NCI-H1694 (cell line): ENCODE measurements around the gene MAMDC4.
"Not testable (repeated sequence)": the region's sequence is repeated elsewhere in the genome, so short reads cannot be mapped to it uniquely, and the experiment has no call there.

Experiments used
- DNase-seq: peaks from one replicate; lab custom pipeline; 2025; lab: John Stamatoyannopoulos, UW

Gene MAMDC4

DNA sequence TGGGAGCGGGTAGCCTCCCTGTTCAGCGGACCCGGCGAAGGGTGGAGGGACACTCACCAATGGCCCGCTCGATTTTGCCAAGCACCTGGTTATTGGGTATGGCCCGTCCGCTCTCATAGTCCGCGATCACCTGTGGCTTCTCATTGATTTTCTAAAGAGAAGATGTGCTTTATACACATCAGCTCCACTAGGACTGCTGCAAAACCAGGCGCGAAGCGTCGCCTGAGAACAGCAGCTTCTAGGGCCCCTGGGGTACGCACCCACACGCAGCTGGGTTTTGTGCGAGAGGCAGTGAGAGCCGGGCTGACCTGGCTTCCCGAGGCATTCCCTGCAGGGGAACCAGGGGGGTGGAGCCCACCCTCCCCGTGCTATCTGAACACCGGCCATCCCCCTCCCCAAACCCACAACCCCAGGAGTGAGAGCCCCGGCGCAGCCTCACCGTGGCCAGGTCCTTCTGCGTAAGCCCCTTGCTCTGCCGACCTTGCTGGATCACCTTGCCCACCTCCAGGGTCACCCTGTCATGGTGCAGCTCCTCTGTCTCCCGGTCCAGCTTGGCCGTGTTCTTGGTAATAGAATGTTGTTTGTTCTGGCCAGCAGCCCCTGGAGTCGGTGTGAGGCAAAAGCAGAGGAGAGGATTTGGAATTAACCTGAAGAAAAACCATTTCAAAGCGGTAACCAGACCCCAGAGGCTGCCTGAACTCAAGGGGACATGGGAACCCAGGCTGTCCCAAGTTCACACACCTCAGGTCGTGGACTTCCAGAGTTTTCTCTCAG is 10.9 kb downstream of the MAMDC4 start:
- no peak for DNase-seq

DNA sequence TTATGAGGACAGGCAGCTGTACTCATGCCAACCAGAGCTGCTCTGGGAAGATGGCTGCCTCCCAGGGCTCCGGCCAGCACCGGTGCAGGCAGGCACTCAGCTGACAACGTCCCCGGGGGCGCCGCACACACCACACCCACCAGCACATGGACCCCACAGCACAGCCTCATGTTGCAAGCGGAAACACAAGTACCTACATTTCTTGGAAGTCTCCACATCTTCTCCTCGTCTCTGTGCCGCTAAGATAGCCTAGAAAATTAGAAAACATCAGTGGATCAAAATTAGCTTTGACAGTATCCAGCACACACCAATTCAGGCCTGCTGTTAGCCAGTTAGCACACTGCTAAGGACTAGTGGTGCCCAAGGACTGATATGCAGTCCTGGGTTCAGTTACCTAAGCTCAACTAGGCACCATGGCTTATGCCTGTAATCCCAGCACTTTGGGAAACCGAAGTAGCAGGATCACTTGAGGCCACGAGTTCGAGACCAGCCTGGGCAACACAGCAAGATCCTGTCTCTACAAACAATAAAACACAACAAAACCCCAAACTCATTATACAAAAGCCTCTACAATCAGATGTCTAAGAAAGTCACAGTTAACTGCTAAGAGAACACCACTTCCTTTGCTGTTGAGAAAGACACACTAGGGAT is 11.6 kb downstream of the MAMDC4 start:
- no peak for DNase-seq

DNA sequence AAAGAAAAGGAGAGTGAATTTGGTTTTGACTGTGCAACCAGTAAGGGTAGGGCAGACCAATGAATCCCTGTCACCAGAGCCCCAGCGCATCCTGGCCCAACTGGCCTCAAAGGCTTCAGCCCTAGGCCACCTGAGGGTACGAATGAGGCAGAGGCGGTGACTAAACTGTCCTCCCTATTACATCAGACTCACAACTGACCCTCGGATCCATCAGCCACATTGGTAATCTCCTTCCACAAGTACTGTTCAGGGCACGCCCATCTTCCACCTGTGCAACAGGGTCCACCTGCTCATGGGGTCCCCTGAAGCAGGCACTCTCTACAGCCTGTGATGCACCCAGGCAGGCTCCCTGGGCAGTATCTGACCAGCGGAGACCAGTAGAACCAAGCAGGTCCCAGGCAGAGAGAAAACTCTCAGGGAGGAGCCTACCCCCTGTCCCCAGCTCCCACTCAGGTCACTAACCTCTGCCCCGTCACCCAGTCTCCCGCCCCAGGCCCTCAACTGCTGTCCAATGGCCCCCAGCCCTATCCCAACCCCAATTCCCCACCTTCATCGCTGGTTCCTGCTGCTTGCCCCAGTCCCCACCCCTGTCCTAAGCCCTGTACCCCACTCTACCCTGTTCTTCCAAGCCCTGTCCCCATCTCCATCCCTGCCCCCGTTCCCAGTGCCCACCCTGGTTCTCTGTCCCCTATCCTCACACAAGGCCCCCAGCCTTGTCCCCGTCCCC is 13.1 kb downstream of the MAMDC4 start:
- no peak for DNase-seq

DNA sequence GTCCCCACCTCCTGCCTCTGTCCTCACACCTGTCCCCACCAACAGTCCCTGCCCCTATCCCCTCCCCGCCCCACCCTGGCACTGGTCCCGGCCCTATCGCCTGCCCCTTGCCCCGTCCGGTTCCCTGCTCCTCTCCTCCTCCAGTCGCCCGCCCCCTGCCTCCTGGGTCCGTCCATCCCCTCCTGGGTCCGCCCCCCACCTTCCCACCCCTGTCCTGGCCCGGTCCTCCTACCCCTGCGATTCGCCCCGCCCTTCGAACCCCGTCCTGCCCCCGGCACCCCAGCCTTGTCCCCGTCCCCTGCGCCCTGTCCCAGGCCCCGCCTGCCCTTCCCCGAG is 13.6 kb downstream of the MAMDC4 start:
- no peak for DNase-seq

DNA sequence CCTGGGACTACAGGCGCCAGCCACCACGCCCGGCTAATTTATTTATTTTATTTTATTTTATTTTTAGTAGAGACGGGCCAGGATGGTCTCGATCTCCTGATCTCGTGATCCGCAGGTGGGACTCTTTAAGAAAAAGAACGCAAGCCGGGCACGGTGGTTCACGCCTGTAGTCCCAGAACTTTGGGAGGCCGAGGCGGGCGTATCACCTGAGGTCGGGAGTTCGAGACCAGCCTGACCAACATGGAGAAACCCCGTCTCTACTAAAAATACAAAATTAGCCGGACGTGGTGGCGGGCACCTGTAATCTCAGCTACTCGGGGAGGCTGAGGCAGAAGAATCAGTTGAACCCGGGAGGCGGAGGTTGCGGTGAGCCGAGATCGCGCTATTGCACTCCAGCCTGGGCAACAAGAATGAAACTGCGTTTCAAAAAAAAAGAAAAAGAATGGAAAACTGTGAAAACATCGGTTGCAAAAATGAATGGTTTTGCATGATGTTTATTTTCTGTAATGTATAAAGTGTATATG is 14.8 kb downstream of the MAMDC4 start:
- not testable (repeated sequence) for DNase-seq

DNA sequence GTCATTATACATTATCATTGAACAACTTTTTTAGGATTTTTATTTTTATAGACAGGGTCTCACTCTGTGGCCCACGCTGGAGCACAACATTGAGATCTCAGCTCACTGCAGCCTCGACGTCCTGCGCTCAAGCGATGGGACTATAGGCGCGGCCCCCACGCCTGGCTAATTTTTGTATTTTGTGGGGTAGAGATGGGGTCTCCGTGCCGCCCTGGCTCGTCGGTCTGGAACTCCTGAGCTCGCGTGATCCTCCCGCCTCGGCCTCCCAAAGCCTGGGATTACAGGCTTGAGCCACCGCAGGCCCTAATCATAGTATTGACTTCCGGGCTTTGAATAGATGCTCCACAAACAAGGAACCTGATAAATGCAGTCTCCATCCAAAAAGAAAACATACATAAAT is 15.3 kb downstream of the MAMDC4 start:
- DNase-seq = no peak

DNA sequence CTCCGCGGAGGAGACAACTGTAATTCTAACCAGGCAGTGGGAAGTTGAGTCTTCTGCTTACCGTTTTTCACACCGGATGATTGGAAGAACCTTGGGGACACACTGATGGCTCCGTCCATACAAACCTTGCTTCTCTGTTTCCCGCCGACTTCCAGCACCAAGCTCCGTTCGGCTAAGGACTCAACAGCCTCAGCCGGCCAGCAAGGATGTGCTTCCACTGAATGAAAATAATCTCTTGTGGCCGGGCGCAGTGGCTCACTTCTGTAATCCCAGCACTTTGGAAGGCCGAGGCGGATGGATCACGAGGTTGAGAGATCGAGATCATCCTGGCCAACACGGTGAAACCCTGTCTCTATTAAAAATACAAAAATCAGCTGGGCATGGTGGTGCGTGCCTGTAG is 15.8 kb downstream of the MAMDC4 start:
- DNase-seq = no peak

DNA sequence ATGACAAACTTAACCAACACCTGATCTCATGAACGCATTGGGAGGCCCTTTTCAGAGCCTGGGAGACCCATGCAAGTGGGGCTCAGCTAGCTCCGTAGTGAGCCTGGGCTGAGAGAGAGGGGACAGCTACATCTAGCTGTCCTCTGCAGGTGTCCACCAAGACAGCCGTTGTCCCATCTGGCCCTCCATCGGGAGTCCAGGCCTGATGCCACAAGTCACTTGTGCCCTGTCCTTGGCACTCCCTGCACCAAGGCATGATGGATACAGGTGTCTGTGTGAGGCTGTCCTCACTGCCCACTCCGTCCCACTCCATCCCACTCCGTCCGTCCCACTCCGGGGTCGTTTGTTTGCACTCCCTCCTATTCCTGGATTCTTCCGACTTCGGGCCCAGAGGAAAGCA is 16.5 kb downstream of the MAMDC4 start:
- DNase-seq = no peak

DNA sequence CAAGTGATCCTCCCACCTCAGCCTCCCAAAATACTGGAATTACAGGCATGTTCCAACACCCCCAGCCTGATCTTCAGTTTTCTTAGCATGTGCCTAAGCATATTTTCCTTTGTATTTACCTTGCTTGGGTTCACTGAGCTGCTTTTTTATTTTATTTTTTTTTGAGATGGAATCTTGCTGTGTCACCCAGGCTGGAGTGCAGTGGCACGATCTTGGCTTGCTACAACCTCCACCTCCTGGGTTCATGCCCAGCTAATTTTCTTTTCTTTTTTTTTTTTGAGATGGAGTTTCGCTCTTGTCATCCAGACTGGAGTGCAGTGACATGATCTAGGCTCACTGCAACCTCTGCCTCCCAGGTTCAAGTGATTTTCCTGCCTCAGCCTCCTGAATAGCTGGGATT is 17.5 kb downstream of the MAMDC4 start:
- not testable (repeated sequence) for DNase-seq

DNA sequence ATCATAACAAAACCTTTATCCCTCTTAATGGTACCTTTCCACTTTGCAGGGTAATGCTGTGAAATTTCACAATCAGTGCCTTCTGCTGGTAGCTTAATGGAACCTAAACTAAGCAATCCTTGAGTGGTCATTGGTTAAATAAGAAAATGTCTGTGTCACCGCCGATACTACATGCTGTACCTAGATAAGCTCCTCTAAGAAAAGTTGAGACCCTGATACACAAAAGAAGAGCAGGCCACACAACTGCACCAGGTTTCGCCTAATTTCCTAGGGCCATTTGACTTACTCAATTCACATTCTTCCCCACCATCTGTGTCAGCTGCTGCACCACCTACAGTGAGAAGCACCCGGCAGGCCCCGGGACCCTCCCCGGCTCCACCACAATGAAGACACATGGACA is 23.0 kb downstream of the MAMDC4 start:
- DNase-seq = no peak

DNA sequence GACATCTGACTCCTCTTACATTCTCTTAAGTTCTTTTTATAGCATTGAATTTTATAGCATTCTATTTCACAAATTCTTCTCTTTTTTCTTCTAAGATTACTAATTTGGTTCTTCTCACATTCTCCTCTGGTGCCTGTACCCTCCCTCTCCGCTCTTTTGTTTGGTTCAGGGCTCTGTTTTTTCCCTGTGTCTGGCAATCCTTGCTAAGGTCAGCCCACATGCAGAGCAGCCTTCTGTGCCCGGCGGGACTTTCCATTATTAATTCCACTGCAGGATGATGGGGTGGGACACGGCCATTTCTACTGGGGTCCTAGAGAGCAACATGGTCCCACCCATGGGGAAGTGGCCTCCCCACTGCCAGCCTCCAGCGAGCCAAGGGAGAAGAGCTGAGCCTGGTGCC is 24.3 kb downstream of the MAMDC4 start:
- no peak for DNase-seq

DNA sequence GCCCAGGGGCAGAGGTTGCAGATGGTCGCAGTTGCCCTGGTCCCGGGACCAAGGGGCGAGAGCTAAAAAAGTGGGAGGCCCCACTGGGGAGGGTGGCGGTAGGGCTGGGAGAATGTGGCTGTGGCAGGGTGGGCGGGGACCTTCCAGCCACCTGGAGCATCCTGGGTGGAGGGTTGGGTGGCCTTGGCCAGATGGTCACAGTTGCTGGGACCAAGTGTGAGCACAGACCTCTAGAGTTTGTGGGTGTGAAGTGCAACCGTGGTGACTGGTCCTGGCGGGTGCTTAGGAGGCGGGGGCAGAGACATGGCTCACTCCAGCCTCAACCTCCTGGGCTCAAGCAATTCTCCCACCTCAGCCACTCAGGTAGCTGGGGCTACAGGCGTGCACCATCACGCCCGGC is 28.5 kb downstream of the MAMDC4 start:
- DNase-seq = no peak

DNA sequence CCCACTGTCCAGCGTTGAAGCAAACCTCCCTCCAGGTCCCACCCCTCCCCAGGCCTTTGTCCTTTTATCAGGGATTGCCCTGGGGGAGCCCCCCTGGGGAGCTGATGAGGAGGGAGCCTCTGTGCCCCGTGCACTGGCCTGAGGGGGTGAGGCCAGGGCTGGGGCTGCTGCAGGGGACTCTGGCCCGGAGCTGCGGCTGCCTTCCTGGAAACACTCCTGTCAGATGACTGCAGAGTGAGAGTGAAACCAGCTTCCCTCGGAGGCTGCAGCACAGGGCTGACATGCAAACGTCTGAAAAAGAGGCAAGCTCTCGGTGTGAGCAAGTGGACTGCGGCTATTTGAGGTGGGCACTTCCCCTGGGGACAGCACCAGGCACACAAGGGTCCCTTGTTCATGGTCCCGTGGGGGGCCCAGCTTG is 29.6 kb downstream of the MAMDC4 start:
- DNase-seq = no peak

DNA sequence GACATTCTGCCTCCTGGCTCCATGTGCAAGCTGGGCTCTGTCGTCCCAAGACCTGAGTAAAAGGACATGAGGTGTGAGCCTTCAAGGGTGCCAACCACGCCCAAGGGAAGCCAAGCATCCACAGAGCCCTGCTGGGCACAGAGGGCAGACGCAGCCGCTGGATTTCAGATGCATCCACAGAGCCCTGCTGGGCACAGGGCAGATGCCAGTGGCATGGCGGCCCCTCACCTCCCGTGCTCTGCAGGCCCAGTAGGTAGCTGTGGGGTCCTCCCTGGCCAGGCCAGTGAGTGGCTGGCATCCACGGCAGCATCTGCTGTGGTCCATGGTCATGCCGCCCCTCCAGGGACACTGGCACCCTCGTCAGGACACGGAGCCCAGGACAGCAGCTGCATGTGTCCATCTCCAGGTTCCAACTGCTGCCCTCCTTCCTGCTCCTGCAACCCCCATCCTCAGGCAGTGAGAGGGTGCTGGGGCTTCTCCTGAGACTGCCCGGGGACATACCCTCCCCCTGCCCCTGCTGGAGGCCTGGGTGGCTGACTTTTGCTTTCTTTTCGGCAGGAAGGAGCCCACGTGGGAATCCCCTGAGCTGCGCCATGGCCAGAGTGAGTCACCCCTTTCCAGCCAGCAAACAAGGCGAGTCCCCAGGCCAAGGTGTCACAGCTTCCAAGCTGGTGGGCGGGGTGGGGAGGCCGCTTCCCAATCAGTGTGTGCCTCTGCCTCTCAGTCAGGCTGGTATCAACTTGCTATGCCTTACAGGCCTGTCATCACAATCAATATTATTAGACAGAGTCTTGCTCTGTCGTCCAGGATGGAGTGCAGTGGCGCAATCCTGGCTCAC is 30.2 kb downstream of the MAMDC4 start:
- DNase-seq = no peak

DNA sequence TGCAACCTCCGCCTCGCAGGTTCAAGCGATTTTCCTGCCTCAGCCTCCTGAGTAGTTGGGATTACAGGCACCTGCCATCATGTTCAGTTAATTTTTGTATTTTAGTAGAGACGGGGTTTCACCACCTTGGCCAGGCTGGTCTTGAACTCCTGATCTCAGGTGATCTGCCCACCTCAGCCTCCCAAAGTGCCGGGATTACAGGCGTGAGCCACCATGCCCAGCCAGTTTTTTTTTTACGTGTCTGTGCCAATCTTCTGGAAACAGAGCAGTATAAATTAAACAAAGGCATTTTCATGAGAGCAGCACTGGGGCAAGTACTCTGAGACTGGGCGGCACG is 30.8 kb downstream of the MAMDC4 start:
- DNase-seq = not testable (repeated sequence)

DNA sequence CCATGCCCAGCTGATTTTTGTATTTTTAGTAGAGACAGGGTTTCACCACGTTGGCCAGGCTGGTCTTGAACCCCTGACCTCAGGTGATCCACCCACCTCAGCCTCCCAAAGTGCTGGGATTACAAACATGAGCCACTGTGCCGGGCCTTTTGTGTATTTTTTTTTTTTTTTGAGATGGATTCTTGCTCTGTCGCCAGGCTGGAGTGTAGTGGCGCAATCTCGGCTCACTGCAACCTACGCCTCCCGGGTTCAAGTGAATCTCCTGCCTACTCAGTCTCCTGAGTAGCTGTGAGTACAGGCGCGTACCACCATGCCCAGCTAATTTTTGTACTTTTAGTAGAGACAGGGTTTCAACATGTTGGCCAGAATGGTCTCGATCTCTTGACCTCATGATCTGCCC is 31.5 kb downstream of the MAMDC4 start:
- not testable (repeated sequence) for DNase-seq

DNA sequence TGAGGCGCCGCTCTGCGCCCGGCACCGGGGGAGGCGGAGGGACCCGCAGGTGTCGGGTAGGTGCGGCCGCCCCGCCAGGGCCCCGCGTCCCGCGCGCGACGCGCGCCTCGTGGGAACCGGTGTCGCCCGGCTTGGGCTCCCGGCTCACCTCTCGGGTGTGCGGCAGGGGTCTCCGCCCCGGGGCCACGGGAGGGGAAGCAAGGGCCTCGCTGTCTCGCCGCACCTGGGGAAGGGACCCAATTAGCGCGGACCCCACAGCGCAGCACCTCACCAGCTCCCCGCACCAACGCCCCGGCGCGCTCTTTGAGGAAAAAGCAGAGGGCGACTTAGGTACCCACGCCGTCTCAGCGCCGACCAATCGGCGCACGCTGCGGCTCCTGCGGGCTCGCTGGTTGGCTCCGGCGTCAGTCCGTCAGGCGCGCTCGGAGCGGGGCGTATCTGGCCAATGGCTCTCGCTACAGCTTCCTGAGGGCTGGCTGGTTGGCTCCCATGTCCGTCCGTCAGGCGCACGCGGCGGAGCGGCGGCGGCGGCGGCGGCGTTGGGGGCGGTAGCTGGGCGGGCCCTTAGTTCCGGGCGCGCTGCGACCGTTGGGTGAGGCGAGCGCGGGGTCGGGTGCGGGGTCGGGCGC is 33.9 kb downstream of the MAMDC4 start, which contains the start of gene TRAF2:
Gene TRAF2 (plus strand): TSS at position 567 of the 629 bp plus-strand sequence. CDS start 12,225 bp downstream, outside the sequence.
- peak; percentile 89 for DNase-seq

DNA sequence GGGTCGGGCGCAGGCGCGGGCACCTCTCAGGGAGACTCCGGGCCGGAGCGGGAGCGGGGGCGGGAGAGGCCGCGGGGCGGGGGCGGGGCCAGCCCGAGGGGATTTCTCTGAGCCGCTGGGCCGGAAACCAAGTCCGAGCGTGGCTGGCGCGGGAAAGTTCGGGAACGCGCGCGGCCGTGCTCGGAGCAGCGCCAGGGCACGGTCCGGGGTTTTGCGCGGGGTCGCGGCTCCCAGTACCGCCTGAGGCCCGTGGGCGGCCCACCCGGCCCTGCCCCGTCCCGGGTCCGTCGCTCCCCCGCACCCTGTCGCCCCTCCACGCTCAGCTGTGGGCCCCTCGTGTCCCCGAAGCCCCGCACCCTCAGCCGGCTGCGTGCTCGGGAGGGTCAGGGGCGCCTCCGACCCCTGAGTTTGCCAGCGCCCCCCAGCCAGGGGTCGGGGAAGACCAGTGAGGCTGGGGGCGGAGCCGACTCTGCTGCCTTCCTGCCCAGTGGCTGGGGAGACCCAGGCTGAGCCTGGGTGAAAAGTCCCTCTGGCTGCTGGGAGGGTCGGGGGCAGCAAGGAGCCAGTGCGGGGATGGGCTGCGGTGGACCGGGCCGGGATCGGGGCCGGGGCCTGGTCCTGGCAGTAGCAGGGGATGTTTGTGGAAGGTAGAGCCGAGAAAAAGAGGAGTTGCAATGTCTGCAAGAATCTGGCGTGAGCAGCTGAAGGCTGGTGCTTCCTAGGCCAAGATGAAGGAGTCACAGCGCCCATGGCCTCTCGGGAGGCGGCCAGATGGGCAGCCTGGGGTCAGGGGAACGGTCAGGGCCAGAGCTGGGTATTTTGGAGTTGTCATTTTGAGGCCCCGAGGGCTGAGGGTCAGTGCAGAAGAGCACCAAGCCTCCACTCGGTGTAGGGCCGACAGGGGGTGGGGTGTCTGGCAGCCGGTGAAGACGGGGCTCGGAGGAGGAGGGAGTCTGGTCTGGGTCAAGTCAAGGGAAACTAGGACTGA is 34.8 kb downstream of the MAMDC4 start:
- DNase-seq = no peak

DNA sequence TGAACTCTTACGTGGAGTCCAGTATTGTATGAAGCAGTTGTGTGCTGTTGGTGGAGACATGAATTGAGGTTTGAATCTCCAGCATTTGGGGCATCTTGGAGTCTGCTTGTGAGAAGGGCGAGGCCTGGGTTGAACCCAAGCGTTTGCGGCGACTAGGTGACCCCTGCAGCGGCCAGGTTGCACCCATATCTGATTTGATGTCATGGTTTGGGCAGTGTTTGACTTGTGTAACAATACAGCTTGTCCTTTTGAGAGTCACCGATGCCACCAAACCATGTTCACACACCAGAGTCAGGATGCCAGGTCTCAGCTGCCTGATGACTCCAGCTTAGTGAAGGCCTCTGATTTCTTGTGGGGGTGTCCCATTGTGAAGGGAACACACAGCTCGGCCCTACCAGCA is 36.3 kb downstream of the MAMDC4 start:
- DNase-seq = no peak

DNA sequence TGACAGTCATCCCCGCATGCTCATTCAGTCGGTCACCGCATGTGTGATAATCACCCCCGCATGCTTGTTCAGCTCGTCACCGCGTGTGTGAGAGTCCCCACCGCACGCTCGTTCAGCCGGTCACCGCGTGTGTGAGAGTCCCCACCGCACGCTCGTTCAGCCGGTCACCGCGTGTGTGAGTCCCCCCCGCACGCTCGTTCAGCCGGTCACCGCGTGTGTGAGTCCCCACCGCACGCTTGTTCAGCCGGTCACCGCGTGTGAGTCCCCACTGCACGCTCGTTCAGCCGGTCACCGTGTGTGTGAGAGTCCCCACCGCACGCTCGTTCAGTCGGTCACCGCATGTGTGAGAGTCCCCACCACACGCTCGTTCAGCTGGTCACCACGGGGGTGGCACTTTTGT is 37.7 kb downstream of the MAMDC4 start:
- no peak for DNase-seq
